ENCODE results near the gene SLC22A17.

SLC22A17 gene

DNA sequence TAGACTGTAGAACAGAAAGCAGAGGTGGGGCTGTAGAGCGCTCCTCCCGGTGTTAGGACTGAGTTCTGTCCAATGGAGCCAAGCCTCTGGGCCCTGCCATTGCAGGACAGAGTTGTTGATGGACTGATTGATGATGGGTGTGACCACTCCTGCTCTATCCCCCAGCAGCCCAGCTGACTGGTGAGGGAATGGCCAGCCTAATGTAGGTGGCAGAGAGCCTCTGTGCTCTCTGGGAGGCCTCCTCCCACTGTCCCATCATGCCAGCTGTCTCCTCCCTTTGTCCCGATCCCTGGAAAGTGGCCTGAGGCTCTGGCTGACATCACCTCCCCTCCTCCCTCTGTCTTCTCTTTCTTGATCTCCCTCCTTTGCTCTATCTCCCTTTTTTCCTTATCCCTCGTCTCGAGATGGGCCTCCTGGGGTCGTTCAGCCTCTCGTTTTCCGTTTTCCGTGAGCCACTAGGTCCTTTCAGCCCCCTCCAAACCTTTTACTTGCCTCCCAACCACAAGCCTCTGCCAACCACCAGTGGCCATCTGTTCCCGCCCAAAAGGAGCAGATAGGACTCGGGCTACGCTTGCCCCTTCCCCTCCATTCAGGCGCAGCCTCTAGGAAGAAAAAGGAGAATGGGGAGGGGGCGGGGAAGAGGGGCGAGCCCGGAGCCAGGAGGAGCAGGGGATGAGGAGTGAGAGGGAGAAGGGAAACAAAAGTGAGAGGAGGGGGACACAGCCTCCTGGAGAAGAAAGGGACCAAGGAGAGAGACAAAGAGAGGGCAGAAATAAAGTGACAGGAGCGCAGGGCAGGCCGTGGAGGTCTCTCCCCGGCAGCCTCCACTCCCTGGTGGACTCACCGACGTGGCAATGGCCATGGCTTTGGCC lies 11.7 kb upstream of the SLC22A17 start:
- no peak for DNase-seq (ENCODE audit: low read depth in 1 of 2, low spot score in 1 of 2)

DNA sequence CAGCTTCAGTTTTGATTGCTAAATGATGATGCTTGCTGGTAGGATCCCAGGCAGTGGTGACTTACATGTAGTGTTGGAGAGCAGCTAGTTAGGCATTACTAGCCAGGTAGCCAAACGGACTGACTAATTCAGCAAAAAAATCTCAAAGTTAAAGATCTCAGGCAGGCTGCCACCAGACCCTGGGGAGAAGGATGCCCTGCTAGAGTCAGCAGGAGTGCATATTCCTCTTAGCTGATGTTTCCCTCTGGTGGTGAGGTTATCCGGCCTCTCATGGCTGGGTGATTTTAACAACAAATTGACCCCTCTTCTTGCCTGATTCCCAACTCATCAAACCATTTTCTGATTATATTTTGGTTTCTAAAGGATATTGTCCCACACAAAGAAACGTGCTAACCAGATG lies 9.5 kb upstream of the SLC22A17 start:
- DNase-seq (ENCODE audit: low read depth in 1 of 2, low spot score in 1 of 2) = no peak

DNA sequence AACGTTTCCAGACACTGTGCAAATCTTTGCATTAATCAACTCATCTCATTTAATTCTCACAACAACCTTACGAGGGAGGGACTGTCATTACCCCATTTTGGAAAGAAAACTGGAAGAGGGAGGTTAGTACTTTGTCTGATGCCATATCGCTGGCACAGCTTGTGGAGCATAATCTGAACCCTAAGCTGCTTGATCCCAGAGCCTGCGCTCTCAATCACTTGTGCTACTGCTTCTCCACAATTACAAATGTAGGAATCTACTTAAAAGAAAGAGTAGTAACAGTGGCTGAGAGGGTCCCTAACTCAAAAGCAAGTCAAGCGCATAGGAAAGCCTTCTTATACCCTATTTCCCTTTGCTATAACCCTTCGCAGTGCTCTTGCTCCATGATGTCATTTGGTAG lies 9.1 kb upstream of the SLC22A17 start:
- no peak for DNase-seq (ENCODE audit: low read depth in 1 of 2, low spot score in 1 of 2)

DNA sequence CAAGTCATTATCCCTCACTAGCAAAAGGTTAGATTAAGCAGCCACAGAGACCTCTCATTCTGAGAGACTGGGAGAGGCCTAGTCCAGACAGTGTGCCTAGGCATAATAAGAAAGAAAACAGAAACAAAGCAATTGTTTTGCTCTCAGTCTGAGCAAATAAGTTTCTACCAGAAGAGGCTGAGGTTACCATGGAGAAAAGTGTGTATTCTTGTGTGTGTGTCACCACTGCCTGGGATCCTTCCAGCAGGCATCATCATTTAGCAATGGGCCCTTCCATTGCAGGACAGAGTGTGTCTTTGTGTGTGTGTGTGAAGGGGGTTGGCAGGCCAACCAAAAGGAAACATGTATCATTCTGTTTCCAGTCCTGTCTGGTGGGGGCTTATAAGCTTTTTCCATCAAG lies 8.6 kb upstream of the SLC22A17 start:
- DNase-seq (ENCODE audit: low read depth in 1 of 2, low spot score in 1 of 2) = no peak

DNA sequence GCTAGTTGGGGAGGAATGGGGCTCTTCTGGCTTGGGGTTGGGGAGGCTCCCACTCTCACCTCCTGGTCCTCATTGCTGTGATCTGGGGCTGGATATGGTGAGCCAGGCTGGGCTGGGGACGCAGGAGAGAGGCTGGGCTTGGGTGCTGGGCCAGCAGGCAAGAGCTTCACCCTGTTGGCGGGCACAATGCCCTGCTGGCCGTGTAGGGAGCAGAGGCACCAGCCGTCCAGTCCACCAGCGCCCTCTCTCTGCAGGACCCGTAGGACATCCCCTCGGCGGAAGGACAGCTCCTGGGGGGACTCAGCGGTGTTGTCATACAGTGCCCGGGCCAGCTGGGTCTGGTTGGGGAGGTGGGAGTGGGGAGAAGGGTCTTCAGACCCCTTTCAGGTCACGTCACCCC lies 7.8 kb upstream of the SLC22A17 start:
- no peak for DNase-seq (ENCODE audit: low read depth in 1 of 2, low spot score in 1 of 2)

DNA sequence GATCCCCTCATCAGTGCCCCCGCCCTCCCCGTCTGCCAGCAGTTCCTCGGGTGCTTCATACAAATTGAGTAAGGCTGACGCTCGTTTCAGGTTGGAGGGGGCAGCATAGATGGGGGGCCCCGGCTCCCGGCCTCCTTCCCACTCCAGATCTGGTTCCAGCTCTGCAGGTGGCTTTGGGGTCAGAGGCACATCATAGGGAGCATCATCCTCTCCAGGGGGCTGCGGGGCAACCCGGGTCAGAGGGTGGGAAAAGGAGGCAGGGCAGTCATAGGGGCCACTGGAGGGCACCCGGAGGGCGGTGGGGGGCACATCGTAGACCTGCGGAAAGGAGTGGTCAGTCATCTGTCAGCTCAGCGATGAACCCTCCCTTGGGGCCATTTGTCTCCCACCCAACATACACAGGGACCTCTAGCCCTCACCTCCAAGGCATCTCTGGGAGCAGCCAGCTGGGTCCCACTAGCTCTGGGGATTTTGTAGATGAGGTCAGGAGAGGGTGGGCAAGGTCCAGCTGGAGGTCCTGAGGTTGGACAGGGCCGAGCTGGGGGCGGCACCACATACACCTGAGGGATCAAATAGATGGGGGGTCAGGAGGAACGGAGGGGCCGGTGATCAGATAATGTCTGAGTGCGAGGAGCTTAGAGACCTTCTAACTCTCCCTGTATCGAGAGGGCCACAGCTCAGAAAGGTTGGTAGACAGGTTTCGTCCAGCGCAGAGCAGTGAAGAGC lies 7.2 kb upstream of the SLC22A17 start:
- no peak for DNase-seq (ENCODE audit: low read depth in 1 of 2, low spot score in 1 of 2)

DNA sequence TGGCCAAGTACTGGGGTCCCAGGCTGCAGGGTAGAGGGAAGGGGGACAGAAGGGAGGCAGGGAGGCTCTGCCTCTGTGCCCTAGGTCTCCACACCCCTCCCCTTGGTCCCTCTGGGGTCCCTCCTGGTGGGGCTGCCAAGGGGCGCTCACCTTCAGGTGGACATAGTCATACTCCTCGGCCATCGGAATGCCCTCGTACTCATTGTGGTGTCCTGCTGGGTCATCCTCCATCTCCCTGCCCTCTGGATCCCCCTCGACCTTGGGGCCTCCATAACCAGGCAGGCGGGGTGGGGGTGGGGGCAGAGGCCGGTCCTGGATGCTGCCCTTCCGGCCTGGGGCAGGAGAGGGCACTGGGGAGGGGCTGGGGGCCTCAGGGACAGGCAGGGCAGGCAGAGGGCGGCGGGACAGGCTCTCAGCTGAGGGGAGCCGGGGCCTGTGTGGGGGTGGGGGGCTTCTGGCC lies 6.5 kb upstream of the SLC22A17 start:
- no peak for DNase-seq (ENCODE audit: low read depth in 1 of 2, low spot score in 1 of 2)

DNA sequence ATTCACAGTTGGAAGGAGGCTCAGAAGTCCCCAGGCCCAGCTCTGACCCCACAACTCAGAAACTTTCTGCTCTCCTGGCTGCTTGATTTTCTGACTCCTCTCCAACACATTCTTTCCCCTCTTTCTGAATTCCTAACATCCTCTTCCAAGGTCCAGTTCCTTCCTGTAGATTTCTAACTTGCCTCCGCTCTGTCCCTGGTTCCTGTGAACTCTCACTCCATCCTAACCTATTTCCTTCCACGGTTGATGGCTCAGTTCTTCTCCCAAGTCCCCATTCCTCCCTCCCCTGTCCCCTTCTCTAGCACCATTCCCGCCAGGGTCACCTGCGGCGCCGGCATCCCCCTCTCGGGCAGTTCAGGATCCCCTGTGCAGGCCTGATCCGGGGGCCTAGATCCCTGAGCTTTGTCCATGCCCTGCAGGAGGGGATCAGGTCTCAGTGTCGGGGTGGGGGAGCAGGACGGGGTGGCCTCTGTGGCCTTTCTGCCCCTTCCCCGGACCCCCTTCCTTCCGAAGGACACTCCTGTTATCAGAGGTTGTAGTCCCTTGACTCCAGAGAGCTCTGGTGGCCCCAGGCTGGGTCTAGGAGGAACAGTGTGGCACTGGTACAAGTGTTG lies 6.0 kb upstream of the SLC22A17 start:
- DNase-seq (ENCODE audit: low read depth in 1 of 2, low spot score in 1 of 2) = no peak

DNA sequence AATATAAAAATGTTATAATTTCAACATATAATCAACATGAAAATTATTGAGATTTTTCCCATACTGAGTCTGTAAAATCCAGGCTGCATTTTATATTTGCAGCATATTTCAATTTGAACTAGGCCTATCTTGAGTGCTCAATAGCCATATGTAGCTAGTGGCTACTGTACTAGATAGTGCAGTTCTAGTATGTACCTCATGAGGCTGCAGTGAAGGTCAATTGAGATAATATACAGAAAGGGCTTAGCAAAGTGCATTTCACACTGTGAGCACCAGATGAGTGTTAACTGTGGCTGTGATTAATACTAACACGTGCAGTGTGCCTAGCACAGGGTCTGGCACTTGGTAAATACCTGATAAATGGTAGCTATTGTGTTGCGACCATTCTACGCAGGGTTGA lies 5.4 kb upstream of the SLC22A17 start:
- DNase-seq (ENCODE audit: low read depth in 1 of 2, low spot score in 1 of 2) = no peak

DNA sequence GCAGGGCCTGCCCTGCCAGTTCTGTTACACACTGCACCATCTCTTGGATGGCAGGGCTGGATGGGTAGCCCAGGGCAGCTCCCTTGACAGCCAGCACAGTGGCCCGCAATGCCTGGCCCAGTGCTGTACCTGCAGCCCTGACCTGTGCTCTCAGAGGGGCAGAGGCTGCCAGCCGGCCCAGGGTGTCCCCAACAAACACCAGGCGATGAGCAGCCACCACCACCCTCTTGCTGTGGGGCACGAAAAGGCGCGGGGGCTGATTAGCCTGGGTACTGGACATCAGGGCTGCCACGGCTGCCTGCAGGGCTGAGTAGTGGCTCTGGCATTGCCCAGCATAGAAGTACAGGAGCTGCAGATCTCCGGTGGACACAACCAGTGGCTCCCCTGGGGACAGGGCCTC lies 4.6 kb upstream of the SLC22A17 start:
- no peak for DNase-seq (ENCODE audit: low read depth in 1 of 2, low spot score in 1 of 2)

DNA sequence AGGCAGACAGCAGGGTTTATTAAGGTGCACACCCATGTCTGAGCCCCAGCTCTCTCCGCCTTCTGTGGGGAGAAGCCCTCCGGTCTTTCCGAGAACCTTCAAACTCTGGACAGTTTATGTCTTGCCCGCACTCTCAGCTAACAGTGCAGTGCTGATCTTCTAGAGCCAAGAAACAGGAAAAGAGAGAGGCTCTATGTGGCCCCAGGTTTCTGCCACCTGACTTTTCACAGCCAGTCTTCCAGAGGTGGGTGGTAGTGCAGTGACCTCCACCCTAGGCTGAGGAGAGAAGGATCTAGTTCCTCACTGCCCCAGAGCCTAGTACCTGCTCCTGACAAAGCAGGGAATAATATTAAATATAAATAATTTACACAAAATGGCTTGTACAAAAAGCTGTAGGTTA lies 4.0 kb upstream of the SLC22A17 start:
- no peak for DNase-seq (ENCODE audit: low read depth in 1 of 2, low spot score in 1 of 2)

DNA sequence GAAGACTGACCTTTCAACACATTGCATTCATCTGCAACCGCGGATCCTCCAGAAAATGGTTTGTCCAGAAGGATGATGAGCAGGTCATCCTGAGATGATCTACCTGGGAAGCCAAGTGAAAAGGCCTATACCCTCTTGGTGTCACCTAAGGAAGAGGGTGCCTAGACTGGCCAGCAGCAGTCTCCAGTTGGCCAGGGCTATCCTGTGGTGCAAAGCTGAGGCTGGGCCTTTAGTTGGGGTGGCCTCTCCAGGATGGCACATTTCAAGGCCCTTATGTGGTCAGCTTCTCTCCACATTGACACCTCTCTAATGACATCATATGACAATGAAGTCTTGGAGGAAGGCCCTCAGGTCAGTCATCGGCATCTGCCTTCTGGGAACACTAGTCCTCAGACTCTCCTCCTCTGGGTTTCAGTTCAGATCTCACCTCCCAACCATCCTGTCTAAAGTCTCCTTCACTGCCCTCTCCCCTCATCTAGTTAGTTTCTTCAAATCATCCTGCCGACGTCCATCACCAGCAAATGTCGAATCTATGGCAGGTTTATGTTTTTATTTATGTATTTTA lies 3.3 kb upstream of the SLC22A17 start:
- DNase-seq (ENCODE audit: low read depth in 1 of 2, low spot score in 1 of 2) = no peak

DNA sequence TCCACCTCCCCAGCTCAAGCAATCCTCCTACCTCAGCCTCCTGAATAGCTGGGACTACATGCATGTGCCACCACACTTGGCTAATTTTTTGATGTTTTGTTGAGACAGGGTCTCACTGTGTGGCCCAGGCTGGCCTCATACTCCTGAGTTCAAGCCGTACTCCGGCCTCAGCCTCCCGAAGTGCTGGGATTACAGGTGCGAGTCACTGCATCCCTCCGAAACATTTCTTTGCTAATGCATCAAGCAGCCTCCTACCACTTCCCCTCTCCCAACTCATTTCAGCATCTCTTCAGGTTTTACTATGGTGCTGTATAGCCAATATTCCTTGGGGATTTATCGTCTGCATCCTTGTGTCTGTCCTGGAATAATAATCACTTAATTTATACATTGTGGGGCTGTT lies 2.3 kb upstream of the SLC22A17 start:
- no peak for DNase-seq (ENCODE audit: low read depth in 1 of 2, low spot score in 1 of 2)

DNA sequence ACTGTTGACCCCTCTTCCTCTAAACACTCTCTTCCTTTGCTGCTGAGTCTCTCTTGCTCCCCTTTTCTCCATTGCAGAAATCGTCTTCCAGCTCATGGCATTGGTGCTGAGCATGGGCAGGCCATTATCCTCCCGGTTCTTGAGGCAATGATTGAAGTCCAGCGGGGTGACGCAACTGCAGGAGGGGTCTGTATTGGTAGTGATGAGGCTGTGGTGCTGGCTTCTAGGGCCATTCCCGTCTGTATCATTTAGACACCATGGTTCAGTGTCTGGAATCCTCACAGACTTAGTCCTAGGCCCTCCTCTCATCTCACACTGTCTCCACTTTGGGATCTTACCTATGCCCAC lies 720 bp upstream of the SLC22A17 start:
- DNase-seq (ENCODE audit: low read depth in 1 of 2, low spot score in 1 of 2) = no peak

DNA sequence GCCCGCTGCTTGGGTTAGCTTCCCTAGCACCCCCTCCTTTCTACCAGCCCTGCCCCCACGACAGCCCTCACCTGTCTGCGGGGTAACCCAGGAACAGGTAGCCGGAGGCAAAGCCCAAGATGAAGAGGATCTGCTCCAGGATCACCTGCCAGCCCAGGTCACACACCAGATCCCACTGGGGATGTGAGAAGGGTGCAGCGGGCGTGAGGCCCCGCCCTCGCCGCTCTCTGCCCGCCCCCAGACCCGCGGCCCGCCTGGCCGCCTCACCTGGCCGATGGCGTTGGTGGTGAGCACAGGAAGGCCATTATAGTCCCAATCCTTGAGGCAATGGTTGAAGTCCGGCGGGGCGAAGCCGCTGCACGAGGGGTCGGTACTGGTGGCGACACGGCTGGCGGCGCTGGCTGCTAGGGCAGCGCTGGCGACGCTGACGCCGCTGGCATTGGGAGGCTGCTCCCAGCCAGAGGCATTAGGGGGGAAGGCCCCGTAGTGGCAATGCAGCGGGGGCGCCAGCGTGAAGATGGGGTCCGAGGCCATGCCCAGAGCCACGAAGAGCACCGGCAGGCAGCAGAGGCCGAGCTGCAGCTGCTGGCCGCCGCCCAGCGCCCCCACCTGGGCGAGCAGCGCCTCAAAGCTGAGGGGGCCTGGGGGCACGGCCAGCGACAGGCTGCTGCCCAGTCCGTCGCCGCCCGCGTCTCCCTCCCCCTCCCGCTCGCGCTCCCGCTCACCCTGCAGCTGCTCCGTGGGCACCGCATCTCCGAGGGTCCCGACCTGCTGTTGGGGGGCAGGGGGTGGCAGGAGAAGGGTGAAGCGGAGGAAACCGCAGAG lies 794 bp downstream of the SLC22A17 start:
- no peak for DNase-seq (ENCODE audit: low read depth in 1 of 2, low spot score in 1 of 2)

DNA sequence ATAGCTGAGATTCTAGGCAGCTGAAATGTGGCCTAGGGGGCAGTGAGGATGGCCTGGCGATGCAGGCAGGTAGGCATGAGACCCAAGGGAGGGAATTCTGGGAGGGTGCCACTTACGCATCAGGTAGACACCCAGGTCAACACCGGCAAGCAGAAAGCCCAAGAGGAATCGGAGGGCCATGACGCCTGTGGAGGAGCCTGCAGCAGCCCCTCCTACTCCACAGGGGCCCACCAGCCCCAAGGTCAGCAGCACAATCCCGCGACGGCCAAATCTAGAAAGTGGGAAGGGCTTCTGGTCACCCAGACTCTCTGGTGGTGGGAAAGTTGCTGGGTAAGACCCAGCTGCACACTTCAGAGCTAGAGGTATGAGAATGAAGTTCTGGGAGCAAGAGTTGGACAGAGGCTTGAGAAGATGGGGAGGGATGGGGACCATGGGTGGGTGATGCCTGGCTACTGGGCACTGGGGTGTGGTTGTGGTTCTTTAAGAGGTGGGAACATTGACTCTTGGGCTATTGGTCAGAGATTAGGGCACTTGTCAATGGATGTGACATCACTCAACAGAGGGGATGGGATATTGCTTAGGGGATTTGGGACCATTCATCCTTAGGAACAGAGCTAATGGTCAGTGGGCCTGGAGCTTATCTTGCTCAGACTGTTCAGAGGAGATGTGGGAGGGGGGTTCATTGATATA lies 3.4 kb downstream of the SLC22A17 start:
- no peak for DNase-seq (ENCODE audit: low read depth in 1 of 2, low spot score in 1 of 2)

DNA sequence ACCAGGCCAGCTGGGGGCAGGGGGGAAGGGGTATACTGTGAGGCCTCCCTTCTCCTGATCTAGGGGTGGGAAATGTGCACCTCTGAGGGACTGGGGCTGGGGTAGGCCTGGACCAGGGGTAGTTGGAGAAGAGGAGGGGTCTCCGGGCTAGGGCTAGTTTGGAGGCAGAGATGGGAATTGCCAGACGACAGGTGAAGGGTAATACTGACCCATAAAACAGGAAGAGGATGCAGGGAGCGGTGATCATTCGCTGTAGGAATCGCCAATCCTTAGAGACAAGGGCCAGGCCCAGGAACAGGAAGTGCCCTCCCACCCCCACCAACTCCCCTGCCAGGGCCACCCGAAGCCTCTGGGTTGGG lies 4.4 kb downstream of the SLC22A17 start:
- DNase-seq (ENCODE audit: low read depth in 1 of 2, low spot score in 1 of 2) = no peak

DNA sequence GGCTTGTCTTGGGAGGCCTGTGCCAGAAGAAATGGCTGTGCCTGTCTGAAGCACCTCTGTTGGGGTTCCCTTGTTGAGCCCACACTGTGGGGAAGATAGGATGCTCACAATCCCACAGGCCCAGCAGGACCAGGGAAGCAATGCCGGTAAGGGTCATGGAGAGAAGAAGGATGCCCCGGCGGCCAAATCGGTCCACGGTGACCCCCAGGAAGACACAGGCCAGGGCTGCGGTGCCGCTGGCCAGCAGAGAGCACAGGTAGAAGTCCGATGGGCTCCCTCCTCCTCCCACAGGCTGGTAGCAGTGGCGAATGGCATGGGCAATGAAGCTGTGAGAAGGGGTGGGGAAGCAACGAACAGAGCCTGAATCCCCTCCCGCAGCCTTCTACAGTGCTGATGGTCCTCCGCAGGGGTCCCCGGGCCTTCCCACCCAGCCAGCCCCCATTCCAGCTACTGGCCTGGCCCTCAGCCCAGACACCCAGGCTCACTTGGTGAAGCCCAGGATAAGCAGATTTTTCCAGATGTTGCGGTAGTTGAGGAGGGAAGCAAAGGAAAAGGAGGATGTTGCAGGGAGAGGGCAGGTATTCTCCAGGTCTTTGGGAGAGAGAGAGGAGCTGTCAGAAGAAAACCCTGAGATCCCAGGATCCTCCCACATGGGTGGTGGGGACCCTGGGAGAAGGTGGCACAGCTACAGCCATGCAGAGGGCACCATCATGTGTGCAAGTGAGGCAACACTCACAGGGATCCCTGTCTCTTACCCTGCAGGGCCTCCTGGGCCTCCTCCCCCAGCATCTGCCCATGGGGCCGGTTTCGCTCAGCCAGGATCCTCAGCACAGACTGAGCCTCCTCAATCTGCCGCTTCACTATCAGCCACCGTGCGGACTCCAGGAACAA lies 5.0 kb downstream of the SLC22A17 start:
- no peak for DNase-seq (ENCODE audit: low read depth in 1 of 2, low spot score in 1 of 2)

DNA sequence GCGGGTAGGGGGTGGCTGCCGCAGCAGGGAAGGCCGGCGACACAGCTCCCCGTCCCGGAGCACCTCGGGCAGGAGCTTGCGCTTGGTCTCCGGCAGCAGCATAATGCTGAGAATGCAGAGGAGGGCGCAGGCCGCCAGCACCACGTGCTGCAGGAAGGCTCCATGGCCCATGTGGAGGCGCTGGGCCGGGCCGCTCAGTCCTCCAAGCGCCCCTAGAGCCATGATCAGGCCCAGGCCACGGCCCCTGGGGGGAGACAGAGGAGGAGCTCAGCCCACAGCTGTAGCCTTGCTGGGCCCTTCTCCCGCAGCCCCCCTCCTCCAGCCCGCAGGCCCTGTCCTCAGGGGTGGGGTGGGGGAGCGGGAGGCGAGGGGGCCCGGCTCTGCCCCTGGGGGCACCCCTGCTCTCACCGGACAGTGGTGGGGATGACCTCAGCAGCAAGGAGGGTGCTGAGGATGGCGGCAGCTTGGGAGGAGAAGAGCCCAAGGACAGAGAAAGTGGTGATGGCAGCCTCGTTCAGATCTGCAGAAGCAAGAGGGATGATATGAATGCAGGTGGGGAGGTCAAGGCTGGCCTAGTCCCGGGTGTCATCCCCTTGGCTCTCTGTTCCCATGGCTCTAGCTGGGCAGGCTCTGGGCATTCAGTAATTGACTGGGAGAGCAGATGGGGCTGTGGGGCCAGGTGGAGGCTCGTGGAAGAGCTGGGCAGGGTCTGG lies 5.8 kb downstream of the SLC22A17 start:
- no peak for DNase-seq (ENCODE audit: low read depth in 1 of 2, low spot score in 1 of 2)
